Measurements from ENCODE around the gene SMARCA4.

GRCh38 chr19:11090997-11091702 lies 130.3 kb downstream of the SMARCA4 start:
- no peak for TF ChIP-seq CTCF (conservative IDR thresholded peaks at IDR 0.05)
- TF ChIP-seq ZFX (IDR thresholded peaks at IDR 0.05): no peak

Data from C4-2B (cell line).